ENCODE data around the gene INTS11.

The INTS11 gene

GRCh38 chr1:1334835-1335234 lies 10.4 kb upstream of the INTS11 start:
- Histone ChIP-seq H3K4me3 (ENCODE audit: extremely low read depth, insufficient read depth, low read length, poor library complexity, severe bottlenecking) (no peak overlapping the region), H3K4me1 (ENCODE audit: control insufficient read depth, insufficient read depth, low read length, poor library complexity, severe bottlenecking) (no peaks in the 10 kb centered on the region), H3K36me3 (ENCODE audit: control insufficient read depth, insufficient read depth, low read length) (peaks cover 29% of the 10 kb centered on the region), H3K9me3 (ENCODE audit: control insufficient read depth, low read length) (no peaks in the 10 kb centered on the region), H3K27ac (ENCODE audit: low read depth, low read length, severe bottlenecking) (no peak overlapping the region)
- 61 to 79% methylated on average over 11 of the region's 11 CpGs for WGBS, 2 experiments (ENCODE audit: insufficient coverage in 2 of 2)

GRCh38 chr1:1333551-1334241 lies 9.2 kb upstream of the INTS11 start:
- Histone ChIP-seq H3K36me3 (ENCODE audit: control insufficient read depth, insufficient read depth, low read length) (peaks cover 25% of the 10 kb centered on the region), H3K9me3 (ENCODE audit: control insufficient read depth, low read length) (no peaks in the 10 kb centered on the region), H3K4me3 (ENCODE audit: extremely low read depth, insufficient read depth, low read length, poor library complexity, severe bottlenecking) (no peak overlapping the region), H3K4me1 (ENCODE audit: control insufficient read depth, insufficient read depth, low read length, poor library complexity, severe bottlenecking) (no peaks in the 10 kb centered on the region), H3K27ac (ENCODE audit: low read depth, low read length, severe bottlenecking) (no peak overlapping the region)
- WGBS, 2 experiments (ENCODE audit: insufficient coverage in 2 of 2) = 94% methylated on average over 36 of the region's 36 CpGs

DNA sequence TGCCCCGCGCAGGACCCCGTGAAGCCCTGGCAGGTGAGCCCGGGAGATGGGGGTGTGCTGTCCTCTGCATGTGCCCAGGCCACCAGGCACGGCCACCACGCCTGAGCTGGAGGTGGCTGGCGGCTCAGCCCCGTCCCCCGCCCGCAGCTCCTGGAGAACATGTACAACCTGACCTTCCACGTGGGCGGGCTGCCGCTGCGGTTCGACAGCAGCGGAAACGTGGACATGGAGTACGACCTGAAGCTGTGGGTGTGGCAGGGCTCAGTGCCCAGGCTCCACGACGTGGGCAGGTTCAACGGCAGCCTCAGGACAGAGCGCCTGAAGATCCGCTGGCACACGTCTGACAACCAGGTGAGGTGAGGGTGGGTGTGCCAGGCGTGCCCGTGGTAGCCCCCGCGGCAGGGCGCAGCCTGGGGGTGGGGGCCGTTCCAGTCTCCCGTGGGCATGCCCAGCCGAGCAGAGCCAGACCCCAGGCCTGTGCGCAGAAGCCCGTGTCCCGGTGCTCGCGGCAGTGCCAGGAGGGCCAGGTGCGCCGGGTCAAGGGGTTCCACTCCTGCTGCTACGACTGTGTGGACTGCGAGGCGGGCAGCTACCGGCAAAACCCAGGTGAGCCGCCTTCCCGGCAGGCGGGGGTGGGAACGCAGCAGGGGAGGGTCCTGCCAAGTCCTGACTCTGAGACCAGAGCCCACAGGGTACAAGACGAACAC lies 8.5 kb upstream of the INTS11 start:
- 92 to 93% methylated on average over 45 to 48 of the region's 48 CpGs for WGBS, 2 experiments (ENCODE audit: insufficient coverage in 2 of 2)
- H3K36me3 ChIP-seq (ENCODE audit: control insufficient read depth, insufficient read depth, low read length) = peaks cover 17% of the 10 kb centered on the region
- no peaks in the 10 kb centered on the region for H3K9me3 ChIP-seq (ENCODE audit: control insufficient read depth, low read length)
- H3K27ac ChIP-seq (ENCODE audit: low read depth, low read length, severe bottlenecking) = no peak overlapping the region
- H3K4me1 ChIP-seq (ENCODE audit: control insufficient read depth, insufficient read depth, low read length, poor library complexity, severe bottlenecking) = no peaks in the 10 kb centered on the region
- H3K4me3 ChIP-seq (ENCODE audit: extremely low read depth, insufficient read depth, low read length, poor library complexity, severe bottlenecking) = no peak overlapping the region

GRCh38 chr1:1332031-1332755 lies 7.7 kb upstream of the INTS11 start:
- H3K9me3 ChIP-seq (ENCODE audit: control insufficient read depth, low read length) = no peaks in the 10 kb centered on the region
- no peak overlapping the region for H3K27ac ChIP-seq (ENCODE audit: low read depth, low read length, severe bottlenecking)
- H3K4me1 ChIP-seq (ENCODE audit: control insufficient read depth, insufficient read depth, low read length, poor library complexity, severe bottlenecking) = no peaks in the 10 kb centered on the region
- H3K36me3 ChIP-seq (ENCODE audit: control insufficient read depth, insufficient read depth, low read length) = peaks cover 11% of the 10 kb centered on the region
- WGBS, 2 experiments (ENCODE audit: insufficient coverage in 2 of 2) = 88 to 90% methylated on average over 51 to 52 of the region's 57 CpGs
- H3K4me3 ChIP-seq (ENCODE audit: extremely low read depth, insufficient read depth, low read length, poor library complexity, severe bottlenecking) = no peak overlapping the region

GRCh38 chr1:1331068-1331965 lies 6.9 kb upstream of the INTS11 start, which contains the start of gene TAS1R3:
Gene TAS1R3, plus strand, starts transcription at chr1:1331280. Its CDS starts 66 bp downstream, at chr1:1331346.
- no peaks in the 10 kb centered on the region for H3K9me3 ChIP-seq (ENCODE audit: control insufficient read depth, low read length)
- peaks cover 8% of the 10 kb centered on the region for H3K36me3 ChIP-seq (ENCODE audit: control insufficient read depth, insufficient read depth, low read length)
- no peaks in the 10 kb centered on the region for H3K4me1 ChIP-seq (ENCODE audit: control insufficient read depth, insufficient read depth, low read length, poor library complexity, severe bottlenecking)
- H3K4me3 ChIP-seq (ENCODE audit: extremely low read depth, insufficient read depth, low read length, poor library complexity, severe bottlenecking) = no peak within 1 kb of the TSS
- H3K27ac ChIP-seq (ENCODE audit: low read depth, low read length, severe bottlenecking) = no peak within 1 kb of the TSS
- 85 to 89% methylated on average over 34 to 36 of the region's 41 CpGs for WGBS, 2 experiments (ENCODE audit: insufficient coverage in 2 of 2)

GRCh38 chr1:1330366-1331067 lies 6.1 kb upstream of the INTS11 start:
- peaks cover 7% of the 10 kb centered on the region for H3K4me1 ChIP-seq (ENCODE audit: control insufficient read depth, insufficient read depth, low read length, poor library complexity, severe bottlenecking)
- H3K9me3 ChIP-seq (ENCODE audit: control insufficient read depth, low read length) = no peaks in the 10 kb centered on the region
- no peak overlapping the region for H3K4me3 ChIP-seq (ENCODE audit: extremely low read depth, insufficient read depth, low read length, poor library complexity, severe bottlenecking)
- 87 to 89% methylated on average over 11 to 15 of the region's 15 CpGs for WGBS, 2 experiments (ENCODE audit: insufficient coverage in 2 of 2)
- peaks cover 10% of the 10 kb centered on the region for H3K36me3 ChIP-seq (ENCODE audit: control insufficient read depth, insufficient read depth, low read length)
- H3K27ac ChIP-seq (ENCODE audit: low read depth, low read length, severe bottlenecking) = no peak overlapping the region

DNA sequence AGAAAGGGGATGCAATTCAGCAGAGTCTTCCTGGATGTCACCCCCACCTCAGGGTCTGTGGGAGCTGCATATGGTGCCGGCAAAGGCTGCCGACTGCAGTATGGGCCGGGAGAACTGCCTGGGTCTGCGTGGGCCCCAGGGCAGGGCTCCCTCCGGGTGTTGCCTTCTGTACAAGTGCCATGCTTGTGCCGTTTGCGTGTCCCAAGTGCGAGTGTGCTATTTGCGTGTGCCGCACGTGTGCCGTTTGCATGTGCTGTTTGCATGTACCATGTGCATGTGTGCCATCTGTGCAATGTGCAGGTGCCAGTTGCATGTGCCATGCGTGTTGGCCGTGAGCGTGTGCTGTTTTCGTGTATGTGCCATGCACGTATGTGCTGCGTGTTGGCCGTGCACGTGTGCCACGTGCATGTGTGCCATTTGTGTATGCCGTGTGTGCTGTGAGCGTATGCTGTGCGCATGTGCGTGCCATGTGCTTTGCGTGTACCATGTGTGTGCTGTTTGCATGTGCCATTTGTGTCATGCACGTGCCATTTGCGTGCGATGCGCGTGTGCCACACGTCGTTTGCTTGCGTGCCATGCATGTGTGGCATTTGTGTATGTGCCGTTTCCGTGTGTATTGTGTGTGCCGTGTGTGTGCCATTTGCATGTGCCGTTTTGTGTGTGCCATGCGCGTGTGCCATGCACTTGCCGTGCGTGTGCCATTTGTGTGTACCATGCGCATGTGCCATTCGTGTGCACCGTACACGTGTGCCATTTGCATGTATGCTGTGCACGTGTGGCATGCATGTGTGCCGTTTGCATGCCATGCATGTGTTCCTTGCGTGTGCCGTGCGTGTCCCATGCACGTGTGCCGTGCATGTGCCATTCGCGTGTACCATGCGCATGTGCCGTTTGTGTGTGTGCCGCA lies 5.1 kb upstream of the INTS11 start:
- peaks cover 10% of the 10 kb centered on the region for H3K36me3 ChIP-seq (ENCODE audit: control insufficient read depth, insufficient read depth, low read length)
- H3K4me1 ChIP-seq (ENCODE audit: control insufficient read depth, insufficient read depth, low read length, poor library complexity, severe bottlenecking) = peaks cover 9% of the 10 kb centered on the region
- H3K27ac ChIP-seq (ENCODE audit: low read depth, low read length, severe bottlenecking) = no peak overlapping the region
- 94% methylated on average over 58 of the region's 58 CpGs for WGBS, 2 experiments (ENCODE audit: insufficient coverage in 2 of 2)
- no peaks in the 10 kb centered on the region for H3K9me3 ChIP-seq (ENCODE audit: control insufficient read depth, low read length)
- no peak overlapping the region for H3K4me3 ChIP-seq (ENCODE audit: extremely low read depth, insufficient read depth, low read length, poor library complexity, severe bottlenecking)

- Histone ChIP-seq H3K4me3 (ENCODE audit: extremely low read depth, insufficient read depth, low read length, poor library complexity, severe bottlenecking) (no peak overlapping the region), H3K36me3 (ENCODE audit: control insufficient read depth, insufficient read depth, low read length) (peaks cover 12% of the 10 kb centered on the region), H3K27ac (ENCODE audit: low read depth, low read length, severe bottlenecking) (no peak overlapping the region), H3K9me3 (ENCODE audit: control insufficient read depth, low read length) (no peaks in the 10 kb centered on the region), H3K4me1 (ENCODE audit: control insufficient read depth, insufficient read depth, low read length, poor library complexity, severe bottlenecking) (peaks cover 12% of the 10 kb centered on the region)
- 89 to 99% methylated on average over 12 of the region's 15 CpGs for WGBS, 2 experiments (ENCODE audit: insufficient coverage in 2 of 2)
Observed at GRCh38 chr1:1328254-1328653, 3.8 kb upstream of the INTS11 start.

DNA sequence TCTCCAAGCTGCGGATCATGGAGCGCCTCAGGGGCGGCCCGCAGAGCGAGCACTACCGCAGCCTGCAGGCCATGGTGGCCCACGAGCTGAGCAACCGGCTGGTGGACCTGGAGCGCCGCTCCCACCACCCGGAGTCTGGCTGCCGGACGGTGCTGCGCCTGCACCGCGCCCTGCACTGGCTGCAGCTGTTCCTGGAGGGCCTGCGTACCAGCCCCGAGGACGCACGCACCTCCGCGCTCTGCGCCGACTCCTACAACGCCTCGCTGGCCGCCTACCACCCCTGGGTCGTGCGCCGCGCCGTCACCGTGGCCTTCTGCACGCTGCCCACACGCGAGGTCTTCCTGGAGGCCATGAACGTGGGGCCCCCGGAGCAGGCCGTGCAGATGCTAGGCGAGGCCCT lies 2.8 kb upstream of the INTS11 start:
- Histone ChIP-seq H3K4me1 (ENCODE audit: control insufficient read depth, insufficient read depth, low read length, poor library complexity, severe bottlenecking) (peaks cover 15% of the 10 kb centered on the region), H3K27ac (ENCODE audit: low read depth, low read length, severe bottlenecking) (no peak overlapping the region), H3K36me3 (ENCODE audit: control insufficient read depth, insufficient read depth, low read length) (peaks cover 16% of the 10 kb centered on the region), H3K9me3 (ENCODE audit: control insufficient read depth, low read length) (no peaks in the 10 kb centered on the region), H3K4me3 (ENCODE audit: extremely low read depth, insufficient read depth, low read length, poor library complexity, severe bottlenecking) (no peak overlapping the region)
- 95% methylated on average over 36 to 40 of the region's 40 CpGs for WGBS, 2 experiments (ENCODE audit: insufficient coverage in 2 of 2)

Data from mesodermal cell (in vitro differentiated cells).